Immature natural killer cell (primary cell): Measurements from ENCODE around the gene CYP8B1. TPM values are rescaled to one million over a fixed set of nuclear protein-coding genes. Genes with fewer than 3 reads are reported as not detected.
"Not testable (repeated sequence)": the region's sequence is repeated elsewhere in the genome, so short reads cannot be mapped to it uniquely, and the experiment has no call there.

Experiments used
- DNase-seq, 3 donors: peaks; one replicate each; pipeline ENCODE4 v3.0.0; 2022; ENCODE audit warnings: mixed read lengths in 1 of 3
- H3K27ac Mint-ChIP-seq, 6 donors: one replicate each; pipeline ENCODE4 v1.8.0; 2020; ENCODE audit warnings: mixed read lengths in 6 of 6, mild to moderate bottlenecking in 5 of 6, inconsistent platforms in 4 of 6, moderate library complexity in 3 of 6
- H3K27me3 Mint-ChIP-seq, 3 donors: one replicate each; pipeline ENCODE4 v1.8.0; 2020 to 2021; ENCODE audit warnings: low read depth in 3 of 3, mild to moderate bottlenecking in 3 of 3, mixed read lengths in 3 of 3, moderate library complexity in 3 of 3, inconsistent platforms in 1 of 3
- H3K36me3 Mint-ChIP-seq, 3 donors: one replicate each; pipeline ENCODE4 v1.8.0; 2020; ENCODE audit warnings: mixed read lengths in 3 of 3, inconsistent platforms in 2 of 3, mild to moderate bottlenecking in 2 of 3
- H3K4me1 Mint-ChIP-seq, 2 donors: one replicate each; pipeline ENCODE4 v1.8.0; 2020; ENCODE audit warnings: inconsistent platforms in 2 of 2, mild to moderate bottlenecking in 2 of 2, mixed read lengths in 2 of 2, moderate library complexity in 1 of 2
- H3K4me3 Mint-ChIP-seq, 5 donors: one replicate each; pipeline ENCODE4 v1.8.0; 2020; ENCODE audit warnings: mild to moderate bottlenecking in 5 of 5, mixed read lengths in 5 of 5, inconsistent platforms in 3 of 5, moderate library complexity in 3 of 5
- H3K9me3 Mint-ChIP-seq, 6 donors: one replicate each; pipeline ENCODE4 v1.8.0; 2020; ENCODE audit warnings: mild to moderate bottlenecking in 6 of 6, mixed read lengths in 6 of 6, inconsistent platforms in 4 of 6, moderate library complexity in 3 of 6
- polyA plus RNA-seq, 3 donors: library from polyadenylated mRNA; unstranded; fragments of 300-500 nt; fragmentation: Illumina TruSeq; gene quantifications; one replicate each; pipeline ENCODE4 v1.2.3, GENCODE V29; 2021

CYP8B1 gene
- polyA plus RNA-seq, 3 donors from 2014 or later, result not detected

DNA sequence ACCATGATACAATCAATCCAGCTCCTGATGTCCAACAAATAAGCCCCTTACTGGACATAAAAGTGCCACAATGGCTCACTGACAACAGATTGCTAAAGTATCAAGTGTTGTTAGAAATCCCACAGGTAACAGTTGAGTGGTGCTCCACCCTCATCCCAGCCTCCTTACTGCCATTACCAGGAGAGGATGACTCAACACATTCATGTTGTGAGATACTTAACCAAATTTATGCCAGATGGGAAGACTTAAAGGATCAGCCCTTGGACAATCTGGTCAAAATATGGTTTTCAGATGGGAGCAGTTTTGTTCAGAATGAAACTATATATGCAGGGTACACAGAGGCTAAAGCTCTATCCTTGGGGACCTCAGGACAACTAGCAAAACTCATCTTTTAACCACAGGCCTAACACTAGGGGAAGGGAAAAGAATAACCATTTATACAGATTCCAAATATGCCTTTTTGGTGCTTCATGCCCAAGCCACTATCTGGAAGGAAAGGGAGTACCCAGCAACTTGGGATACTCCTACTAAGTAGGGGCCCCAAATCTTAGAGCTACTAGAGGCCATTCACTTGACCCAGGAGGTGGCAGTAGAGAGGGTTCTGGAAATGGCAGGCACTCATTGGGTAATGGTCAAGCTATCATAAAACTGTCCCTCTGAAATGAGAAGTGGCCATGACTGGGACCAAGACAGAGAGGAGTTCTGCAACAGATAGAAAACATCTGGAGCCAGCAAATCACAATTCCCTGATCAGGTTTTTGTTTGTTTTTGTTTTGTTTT lies 23.4 kb upstream of the CYP8B1 start:
- no peaks in the 10 kb centered on the region for H3K4me1 Mint-ChIP-seq
- H3K36me3 Mint-ChIP-seq, result peaks cover 0 to 4% (median 3%) of the 10 kb centered on the region in 3 donors
- peaks cover 1 to 8% (median 4%) of the 10 kb centered on the region in 6 donors for H3K9me3 Mint-ChIP-seq
- no peak overlapping the region for H3K27ac Mint-ChIP-seq
- H3K27me3 Mint-ChIP-seq, result peaks cover 3 to 5% (median 5%) of the 10 kb centered on the region in 3 donors
- DNase-seq, result no peak
- H3K4me3 Mint-ChIP-seq, result no peak overlapping the region

DNA sequence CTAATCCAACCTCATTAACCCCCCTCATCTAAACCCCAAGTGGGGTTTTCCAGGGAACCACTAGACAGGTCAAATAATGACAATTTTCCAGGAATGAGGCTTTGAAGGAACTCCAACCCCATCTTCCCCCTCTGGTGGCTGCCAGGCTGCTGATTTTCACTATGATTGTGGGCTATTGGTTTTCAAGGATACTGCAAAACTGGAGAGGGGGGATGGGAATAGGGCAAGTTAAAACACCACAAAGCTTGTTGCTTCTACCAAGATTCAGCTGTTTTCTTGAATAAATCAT lies 19.8 kb upstream of the CYP8B1 start:
- no peaks in the 10 kb centered on the region for H3K36me3 Mint-ChIP-seq

DNA sequence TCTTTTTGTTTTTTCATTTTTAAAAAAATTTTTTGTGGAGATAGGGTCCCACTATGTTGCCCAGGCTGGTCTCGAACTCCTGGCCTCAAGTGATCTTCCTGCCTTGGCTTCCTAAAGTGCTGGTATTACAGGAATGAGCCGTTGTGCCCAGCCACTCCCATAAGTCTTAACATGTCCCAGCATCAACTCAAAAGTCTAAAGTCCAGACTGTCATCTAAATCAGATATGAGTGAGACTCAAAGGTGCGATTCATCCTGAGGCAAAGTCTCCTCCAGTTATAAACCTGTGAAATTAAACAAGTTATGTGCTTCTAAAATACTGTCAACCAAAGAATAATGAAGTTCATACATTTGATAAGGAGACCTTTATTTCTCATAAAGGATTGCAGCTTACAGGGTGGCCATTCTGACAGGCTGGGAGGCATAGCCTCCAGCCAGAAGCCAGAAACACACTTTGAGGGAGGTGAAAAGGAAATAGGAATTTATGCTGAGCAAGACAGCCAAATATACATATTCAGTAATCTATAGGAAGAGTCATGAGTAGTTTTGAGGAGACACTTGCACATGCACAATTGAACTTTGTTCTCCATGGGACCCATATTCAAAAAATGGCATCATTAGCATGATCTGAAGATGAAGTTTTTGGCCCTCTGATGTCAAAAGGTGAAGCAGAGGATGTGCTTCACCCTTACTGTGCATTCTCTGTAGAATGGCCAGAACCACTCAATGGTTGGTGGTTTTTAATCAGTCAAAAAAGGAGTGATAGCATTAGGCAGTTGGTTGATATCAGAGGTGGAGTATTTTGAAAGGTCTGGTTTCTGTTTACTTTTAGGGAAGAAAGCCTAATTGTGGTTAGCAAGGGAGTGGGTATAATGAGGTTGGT lies 19.3 kb upstream of the CYP8B1 start:
- H3K27ac Mint-ChIP-seq, result no peak overlapping the region

More for the DNA sequence above, 19.8 kb upstream of the CYP8B1 start:
- DNase-seq, result no peak
- H3K9me3 Mint-ChIP-seq, result no peaks in the 10 kb centered on the region
- H3K27ac Mint-ChIP-seq, result no peak overlapping the region
- H3K4me1 Mint-ChIP-seq, result peaks cover 0 to under 1% of the 10 kb centered on the region in 2 donors
- peaks cover 0 to 11% (median 5%) of the 10 kb centered on the region in 3 donors for H3K27me3 Mint-ChIP-seq
- H3K4me3 Mint-ChIP-seq, result no peak overlapping the region

DNA sequence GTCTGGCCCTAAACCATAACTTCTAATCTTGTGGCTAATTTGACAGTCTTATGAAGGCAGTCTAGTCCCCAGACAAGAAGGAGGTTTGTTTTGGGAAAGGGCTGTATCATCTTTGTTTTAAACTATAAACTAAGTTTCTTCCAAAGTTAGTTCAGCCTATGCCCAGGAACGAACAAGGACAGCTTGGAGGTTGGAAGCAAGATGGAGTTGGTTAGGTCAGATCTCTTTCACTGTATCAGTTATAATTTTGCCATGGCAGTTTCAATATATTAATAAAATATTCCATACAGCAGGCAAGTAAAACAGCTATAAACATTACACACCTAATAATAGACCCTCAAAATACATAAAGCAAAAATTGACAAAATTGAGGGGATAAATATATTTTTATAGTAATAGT lies 17.1 kb upstream of the CYP8B1 start:
- DNase-seq, result no peak
- Mint-ChIP-seq H3K27ac (no peak overlapping the region), H3K27me3 (peaks cover 5 to 19% (median 9%) of the 10 kb centered on the region in 3 donors), H3K4me3 (no peak overlapping the region), H3K9me3 (no peaks in the 10 kb centered on the region), H3K36me3 (no peaks in the 10 kb centered on the region), H3K4me1 (peaks cover 5 to 12% of the 10 kb centered on the region in 2 donors)

More for the DNA sequence above, 19.3 kb upstream of the CYP8B1 start:
- Mint-ChIP-seq H3K4me3 (no peak overlapping the region), H3K4me1 (peaks cover 2 to 6% of the 10 kb centered on the region in 2 donors), H3K36me3 (no peaks in the 10 kb centered on the region), H3K27me3 (peaks cover 0 to 11% (median 5%) of the 10 kb centered on the region in 3 donors), H3K9me3 (no peaks in the 10 kb centered on the region)
- DNase-seq, result no peak

DNA sequence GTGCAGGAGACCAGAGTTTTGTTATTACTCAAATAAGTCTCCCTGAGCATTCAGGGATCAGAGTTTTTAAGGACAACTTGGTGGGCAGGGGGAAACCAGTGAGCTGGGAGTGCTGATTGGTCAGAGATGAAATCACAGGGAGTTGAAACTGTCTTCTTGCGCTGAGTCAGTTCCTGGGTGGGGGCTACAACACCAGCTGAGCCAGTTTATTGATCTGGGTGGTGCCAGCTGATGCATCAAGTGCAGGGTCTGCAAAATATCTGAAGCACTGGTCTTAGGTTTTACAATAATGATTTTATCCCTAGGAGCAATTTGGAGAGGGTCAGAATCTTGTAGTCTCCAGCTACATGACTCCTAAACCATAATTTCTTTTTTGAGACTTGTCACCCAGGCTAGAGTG lies 16.5 kb upstream of the CYP8B1 start:
- Mint-ChIP-seq H3K4me3 (no peak overlapping the region), H3K36me3 (no peaks in the 10 kb centered on the region), H3K27ac (no peak overlapping the region), H3K4me1 (peaks cover 5 to 12% of the 10 kb centered on the region in 2 donors), H3K9me3 (peaks cover 0 to 2% (median 0%) of the 10 kb centered on the region in 6 donors), H3K27me3 (peaks cover 8 to 19% (median 9%) of the 10 kb centered on the region in 3 donors)
- no peak for DNase-seq

DNA sequence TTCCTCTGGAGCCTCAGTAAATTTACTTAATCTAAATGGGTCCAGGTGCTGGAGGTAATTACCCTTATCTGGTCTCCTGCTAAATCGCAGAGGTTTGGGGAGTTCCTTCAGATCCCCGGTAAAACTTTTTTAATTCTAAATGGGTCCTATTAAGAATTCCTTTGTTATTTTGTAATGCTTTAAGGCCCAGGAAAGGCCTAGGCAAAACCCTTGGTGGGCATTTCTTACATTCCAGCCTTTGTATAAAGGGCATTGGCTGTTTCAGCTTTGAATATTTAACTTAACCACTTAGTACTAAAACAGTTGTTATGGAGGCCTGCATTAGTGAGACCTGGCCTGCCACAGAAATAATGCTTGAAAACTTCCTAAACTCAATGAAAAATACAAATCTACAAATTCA lies 15.4 kb upstream of the CYP8B1 start:
- no peak for DNase-seq
- no peaks in the 10 kb centered on the region for H3K36me3 Mint-ChIP-seq
- peaks cover 5 to 12% of the 10 kb centered on the region in 2 donors for H3K4me1 Mint-ChIP-seq
- peaks cover 8 to 19% (median 9%) of the 10 kb centered on the region in 3 donors for H3K27me3 Mint-ChIP-seq
- H3K4me3 Mint-ChIP-seq, result no peak overlapping the region
- peaks cover 0 to 2% (median 0%) of the 10 kb centered on the region in 6 donors for H3K9me3 Mint-ChIP-seq
- no peak overlapping the region for H3K27ac Mint-ChIP-seq

DNA sequence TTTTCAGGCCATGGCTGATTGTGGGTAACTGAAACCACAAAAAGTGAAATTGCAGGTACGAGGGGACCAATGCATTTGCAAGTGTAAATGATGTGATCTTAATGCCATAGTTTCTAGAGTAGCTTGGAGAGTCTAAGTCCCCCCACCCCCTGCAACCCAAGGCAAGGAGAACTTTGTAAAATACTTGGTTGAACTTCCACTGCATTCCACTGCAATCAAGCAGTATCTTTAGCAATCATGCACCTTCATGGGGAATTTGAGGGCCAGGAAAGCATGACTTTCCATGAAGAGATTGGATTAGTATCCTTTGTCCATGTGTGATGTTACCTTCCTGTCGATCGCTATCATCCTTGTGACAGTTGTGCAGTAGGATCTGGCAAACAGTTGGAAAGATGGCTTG lies 11.4 kb upstream of the CYP8B1 start:
- H3K4me3 Mint-ChIP-seq, result no peak overlapping the region

DNA sequence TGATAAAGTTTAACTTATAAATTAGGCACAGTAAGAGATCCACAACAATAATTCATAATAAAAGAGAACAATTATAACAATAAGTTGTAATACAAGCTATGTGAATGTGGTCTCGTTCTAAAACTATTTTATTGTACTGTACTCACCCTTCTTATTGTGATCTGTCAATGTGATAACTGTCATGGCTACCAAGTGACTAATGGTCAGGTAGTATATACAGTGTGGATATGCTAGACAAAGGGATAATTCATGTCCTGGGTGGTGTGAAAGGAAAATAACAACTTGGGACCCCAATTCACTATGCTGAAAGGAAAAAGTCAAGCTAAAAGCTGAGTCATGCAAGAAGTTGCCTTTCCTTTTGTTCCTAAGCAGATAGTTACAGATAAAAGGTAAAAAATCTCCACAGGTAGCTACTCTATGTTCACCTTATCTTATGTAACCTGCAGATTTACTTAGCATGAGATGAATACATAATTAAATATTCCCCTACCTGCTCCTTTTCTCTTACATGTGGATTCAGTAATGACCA lies 10.7 kb upstream of the CYP8B1 start:
- DNase-seq, result no peak
- Mint-ChIP-seq H3K27ac (no peak overlapping the region), H3K36me3 (no peaks in the 10 kb centered on the region), H3K4me1 (peaks cover 7 to 16% of the 10 kb centered on the region in 2 donors), H3K4me3 (no peak overlapping the region), H3K9me3 (peaks cover 0 to 2% (median 0%) of the 10 kb centered on the region in 6 donors), H3K27me3 (peaks cover 4 to 9% (median 9%) of the 10 kb centered on the region in 3 donors)

More for the DNA sequence above, 11.4 kb upstream of the CYP8B1 start:
- H3K9me3 Mint-ChIP-seq, result peaks cover 0 to 2% (median 0%) of the 10 kb centered on the region in 6 donors
- no peak for DNase-seq
- peaks cover 5 to 12% of the 10 kb centered on the region in 2 donors for H3K4me1 Mint-ChIP-seq
- H3K27ac Mint-ChIP-seq, result no peak overlapping the region
- no peaks in the 10 kb centered on the region for H3K36me3 Mint-ChIP-seq
- H3K27me3 Mint-ChIP-seq, result peaks cover 4 to 16% (median 9%) of the 10 kb centered on the region in 3 donors

DNA sequence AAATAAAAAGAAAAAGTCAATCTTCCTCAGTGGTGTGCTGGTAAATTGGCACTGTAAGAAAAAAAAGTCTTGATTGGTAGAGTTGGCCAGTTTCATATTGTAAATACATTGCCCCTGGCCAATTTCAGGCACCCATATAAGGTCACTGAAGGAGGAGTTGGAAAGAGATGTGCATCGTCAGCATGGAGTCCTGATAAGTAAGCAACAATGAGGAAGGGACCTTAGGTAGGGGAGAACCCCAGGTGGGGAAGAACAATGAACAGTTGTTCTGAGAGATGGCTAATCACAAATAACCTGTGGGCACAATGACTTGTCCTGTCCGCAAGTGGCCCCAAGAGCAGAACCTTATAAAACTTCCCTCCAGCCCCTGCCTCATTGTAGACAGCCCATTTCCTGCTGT lies 8.6 kb upstream of the CYP8B1 start:
- Mint-ChIP-seq H3K36me3 (no peaks in the 10 kb centered on the region), H3K27me3 (peaks cover 4 to 13% (median 4%) of the 10 kb centered on the region in 3 donors), H3K4me3 (no peak overlapping the region), H3K9me3 (peaks cover 0 to 2% (median 0%) of the 10 kb centered on the region in 6 donors), H3K27ac (no peak overlapping the region), H3K4me1 (peaks cover 9 to 10% of the 10 kb centered on the region in 2 donors)
- no peak for DNase-seq

DNA sequence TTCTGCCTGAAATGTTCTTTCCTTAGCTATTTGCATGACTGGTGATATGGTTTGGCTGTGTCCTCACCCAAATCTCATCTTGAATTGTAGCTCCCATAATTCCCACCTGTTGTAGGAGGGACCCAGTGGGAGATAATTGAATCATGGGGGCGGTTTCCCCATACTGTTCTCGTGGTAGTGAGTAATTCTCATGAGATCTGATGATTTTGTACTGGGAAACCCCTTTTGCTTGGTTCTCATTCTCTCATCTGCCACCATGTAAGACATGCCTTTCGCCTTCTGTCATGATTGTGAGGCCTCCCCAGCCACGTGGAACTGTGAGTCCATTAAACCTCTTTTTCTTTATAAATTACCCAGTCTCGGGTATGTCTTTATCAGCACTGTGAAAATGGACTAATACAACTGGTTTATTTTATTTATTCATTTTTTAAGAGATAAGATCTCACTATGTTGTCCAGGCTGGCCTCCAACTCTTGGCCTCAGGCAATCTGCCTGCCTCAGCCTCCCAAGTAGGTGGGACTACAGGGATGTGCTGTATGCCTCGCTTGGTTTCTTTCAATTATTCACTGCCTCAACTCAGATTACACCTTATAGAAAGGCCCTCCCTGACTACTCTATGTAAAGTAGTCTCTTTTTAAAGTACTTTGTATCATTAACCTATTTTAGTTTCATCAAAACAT lies 7.7 kb upstream of the CYP8B1 start:
- DNase-seq, H3K27ac Mint-ChIP-seq, H3K4me3 Mint-ChIP-seq, H3K36me3 Mint-ChIP-seq, H3K9me3 Mint-ChIP-seq, H3K27me3 Mint-ChIP-seq: not testable (repeated sequence)
- H3K4me1 Mint-ChIP-seq, result peaks cover 9 to 10% of the 10 kb centered on the region in 2 donors

DNA sequence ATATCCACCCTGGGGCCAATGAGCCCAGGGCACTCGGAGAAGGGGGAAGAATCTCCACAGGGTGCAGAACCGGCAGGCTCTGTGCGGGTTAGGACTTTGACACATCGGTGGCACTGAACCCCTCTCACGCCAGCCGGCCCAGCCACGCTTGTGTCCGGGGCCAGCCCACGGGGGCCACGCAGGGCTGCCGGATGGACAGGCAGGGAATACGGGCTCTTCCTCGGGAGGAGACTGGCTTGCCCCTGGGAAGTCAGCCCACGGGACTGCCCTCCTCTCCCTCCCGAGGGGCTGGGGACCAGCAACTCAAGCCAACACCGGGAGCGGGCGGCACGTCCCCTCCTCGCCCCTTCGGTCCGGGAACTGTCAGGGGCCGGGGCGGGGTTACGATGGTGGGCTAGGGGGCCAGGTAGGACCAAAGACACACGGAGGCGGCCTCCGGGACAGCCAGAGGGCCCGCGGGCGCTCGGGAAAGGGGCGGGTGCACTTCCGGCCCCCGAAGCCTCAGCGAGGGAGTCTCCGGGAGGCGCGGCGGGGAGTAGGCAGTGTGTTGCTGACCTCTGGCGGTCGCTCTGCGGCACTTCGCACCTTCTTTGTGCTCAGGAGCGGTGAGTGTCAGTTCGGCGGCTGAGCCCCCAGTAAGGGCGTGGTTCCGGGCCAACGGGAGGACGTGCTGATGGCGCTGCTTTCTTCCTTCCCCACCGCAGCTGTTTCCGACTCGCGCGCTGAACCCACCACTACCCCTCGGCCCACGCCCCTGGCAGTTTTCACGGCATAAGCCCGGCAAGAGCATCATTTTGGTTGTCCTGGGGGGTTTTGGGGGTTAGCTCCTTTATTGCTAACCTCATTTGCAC lies 5.1 kb upstream of the CYP8B1 start:
- DNase-seq, result peak; percentile 81 to 85 (median 85)
- no peaks in the 10 kb centered on the region for H3K36me3 Mint-ChIP-seq
- H3K27ac Mint-ChIP-seq, result peak overlapping the region; percentile 68 to 92 (median 74)
- peaks cover 0 to 5% (median 0%) of the 10 kb centered on the region in 3 donors for H3K27me3 Mint-ChIP-seq
- peak overlapping the region; percentile 51 to 89 (median 80) for H3K4me3 Mint-ChIP-seq
- H3K4me1 Mint-ChIP-seq, result peaks cover 9 to 10% of the 10 kb centered on the region in 2 donors
- H3K9me3 Mint-ChIP-seq, result no peaks in the 10 kb centered on the region

DNA sequence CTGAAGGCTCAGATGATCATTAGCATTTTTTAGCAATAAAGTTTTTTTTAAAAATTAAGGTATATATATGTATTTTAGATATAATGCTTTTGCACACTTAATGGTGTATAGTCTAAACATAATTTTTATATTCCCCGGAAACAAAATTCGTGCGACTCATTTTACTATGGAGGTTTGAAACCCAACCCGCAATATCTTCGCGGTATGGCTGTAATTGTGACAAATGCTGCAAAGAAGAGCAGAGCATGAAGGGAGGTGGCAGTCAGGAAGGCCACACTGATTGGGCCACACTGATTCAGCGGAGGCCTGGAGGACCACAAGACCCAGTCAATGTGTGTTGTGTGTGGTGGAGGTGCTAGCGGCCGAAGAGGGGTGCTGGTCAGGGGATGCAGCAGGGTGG lies 4.5 kb upstream of the CYP8B1 start:
- Mint-ChIP-seq H3K27ac (peak overlapping the region in 5 of 6 donors; percentile 36 to 79 (median 68)), H3K9me3 (no peaks in the 10 kb centered on the region), H3K4me1 (peaks cover 9 to 10% of the 10 kb centered on the region in 2 donors), H3K27me3 (peaks cover 0 to 5% (median 0%) of the 10 kb centered on the region in 3 donors), H3K36me3 (no peaks in the 10 kb centered on the region), H3K4me3 (peak overlapping the region; percentile 51 to 89 (median 79))
- DNase-seq, result peak in 1 of 3 donors; percentile 3
